ENCODE data around the gene CORO2B.

CORO2B gene, protein sequence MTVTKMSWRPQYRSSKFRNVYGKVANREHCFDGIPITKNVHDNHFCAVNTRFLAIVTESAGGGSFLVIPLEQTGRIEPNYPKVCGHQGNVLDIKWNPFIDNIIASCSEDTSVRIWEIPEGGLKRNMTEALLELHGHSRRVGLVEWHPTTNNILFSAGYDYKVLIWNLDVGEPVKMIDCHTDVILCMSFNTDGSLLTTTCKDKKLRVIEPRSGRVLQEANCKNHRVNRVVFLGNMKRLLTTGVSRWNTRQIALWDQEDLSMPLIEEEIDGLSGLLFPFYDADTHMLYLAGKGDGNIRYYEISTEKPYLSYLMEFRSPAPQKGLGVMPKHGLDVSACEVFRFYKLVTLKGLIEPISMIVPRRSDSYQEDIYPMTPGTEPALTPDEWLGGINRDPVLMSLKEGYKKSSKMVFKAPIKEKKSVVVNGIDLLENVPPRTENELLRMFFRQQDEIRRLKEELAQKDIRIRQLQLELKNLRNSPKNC

DNA sequence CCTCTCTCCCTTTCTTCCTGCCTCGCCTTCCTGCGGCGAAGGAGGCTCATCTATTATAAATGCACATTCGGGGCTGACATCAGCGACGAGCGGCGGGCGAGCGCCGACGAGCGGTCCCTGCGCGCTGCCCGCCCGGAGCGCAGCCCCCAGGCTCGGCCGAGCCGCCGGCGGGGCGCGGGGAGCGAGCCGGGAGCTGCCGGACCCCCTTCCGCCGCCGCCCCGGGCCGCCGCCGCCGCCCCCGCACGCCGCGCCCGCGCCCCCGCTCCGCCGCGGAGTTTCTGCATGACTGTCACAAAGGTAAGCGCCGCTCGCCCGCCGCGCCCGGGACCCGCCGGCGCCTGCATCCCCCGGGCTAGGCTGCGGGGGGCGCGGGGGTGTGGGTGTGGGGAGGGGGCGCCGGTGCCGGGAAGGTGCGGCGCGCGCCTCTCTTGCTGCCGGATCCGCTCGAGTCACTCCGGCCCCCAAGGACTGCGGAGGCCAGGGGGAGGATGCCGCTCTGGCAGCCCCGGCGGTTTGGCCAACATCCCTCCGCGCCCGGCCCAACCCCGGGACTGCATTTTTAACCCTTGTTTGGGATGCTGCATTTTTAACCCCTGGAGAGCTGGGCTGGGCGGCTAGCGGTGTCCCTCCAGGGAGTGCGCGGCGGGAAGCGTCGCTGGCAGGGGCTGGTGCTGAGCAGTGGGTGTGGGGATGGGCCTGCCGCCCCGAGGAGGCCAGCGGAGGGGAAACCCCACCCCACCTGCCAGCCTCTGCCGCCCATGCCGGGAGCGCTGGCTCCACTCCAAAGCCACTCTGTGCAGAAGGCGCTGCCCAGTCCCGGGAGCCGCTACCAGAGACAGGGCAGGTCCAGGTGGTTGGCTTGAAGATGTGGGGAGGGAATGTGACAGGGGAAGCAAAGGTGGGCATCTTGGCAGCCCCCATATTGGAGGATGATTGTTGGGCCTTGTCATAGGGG, at the start of gene CORO2B:
TSS of gene CORO2B (plus strand) at position 14 of the 956 bp plus-strand sequence. CDS start at position 284, 270 bp downstream.
- in situ Hi-C loops (cut with HindIII; ENCODE audit: low sequenced_read_pairs): no loop called here
- H3K4me3 ChIP-seq (ENCODE audit: low read depth, low read length): peak within 1 kb of the TSS; percentile 63
- DNase-seq (ENCODE audit: low read depth): no peak
- TF ChIP-seq, protein P1, sequence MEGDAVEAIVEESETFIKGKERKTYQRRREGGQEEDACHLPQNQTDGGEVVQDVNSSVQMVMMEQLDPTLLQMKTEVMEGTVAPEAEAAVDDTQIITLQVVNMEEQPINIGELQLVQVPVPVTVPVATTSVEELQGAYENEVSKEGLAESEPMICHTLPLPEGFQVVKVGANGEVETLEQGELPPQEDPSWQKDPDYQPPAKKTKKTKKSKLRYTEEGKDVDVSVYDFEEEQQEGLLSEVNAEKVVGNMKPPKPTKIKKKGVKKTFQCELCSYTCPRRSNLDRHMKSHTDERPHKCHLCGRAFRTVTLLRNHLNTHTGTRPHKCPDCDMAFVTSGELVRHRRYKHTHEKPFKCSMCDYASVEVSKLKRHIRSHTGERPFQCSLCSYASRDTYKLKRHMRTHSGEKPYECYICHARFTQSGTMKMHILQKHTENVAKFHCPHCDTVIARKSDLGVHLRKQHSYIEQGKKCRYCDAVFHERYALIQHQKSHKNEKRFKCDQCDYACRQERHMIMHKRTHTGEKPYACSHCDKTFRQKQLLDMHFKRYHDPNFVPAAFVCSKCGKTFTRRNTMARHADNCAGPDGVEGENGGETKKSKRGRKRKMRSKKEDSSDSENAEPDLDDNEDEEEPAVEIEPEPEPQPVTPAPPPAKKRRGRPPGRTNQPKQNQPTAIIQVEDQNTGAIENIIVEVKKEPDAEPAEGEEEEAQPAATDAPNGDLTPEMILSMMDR (IDR thresholded peaks at IDR 0.05; ENCODE audit: low read depth, low read length, missing control alignments): no peak

DNA sequence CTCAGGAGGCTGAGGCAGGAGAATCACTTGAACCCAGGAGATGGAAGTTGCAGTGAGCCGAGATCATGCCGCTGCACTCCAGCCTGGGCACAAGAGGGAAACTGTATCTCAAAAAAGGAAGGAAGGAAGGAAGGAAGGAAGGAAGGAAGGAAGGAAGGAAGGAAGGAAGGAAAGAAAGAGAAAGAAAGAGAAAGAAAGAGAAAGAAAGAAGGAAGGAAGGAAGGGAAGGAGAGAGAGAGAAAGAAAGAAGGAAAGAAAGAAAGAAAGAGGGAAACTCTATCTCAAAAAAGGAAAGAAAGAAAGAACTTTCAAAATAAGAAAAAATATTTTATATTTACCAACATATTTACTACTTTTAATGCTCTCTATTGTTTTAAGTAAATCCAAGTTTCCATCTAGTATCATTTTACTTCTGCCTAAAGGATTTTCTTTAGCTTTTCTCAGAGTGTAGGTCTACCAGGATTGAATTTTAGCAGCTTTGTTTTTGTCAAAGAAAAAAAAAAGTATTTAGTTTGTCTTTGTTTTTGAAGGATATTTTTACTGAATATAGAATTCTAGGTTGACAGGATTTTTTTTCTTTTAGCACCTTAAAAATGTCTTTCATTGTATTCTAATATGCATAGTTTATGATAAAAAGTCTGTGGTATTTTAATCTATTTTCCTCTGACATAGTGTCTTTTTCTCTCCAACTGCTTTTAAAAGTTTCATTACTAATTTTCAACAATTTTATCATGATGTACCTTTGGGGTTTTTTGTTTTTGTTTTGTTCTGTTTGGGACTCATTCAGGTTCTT, 47.2 kb upstream of the CORO2B start:
- DNase-seq (ENCODE audit: low read depth): no peak
- in situ Hi-C loops (cut with HindIII; ENCODE audit: low sequenced_read_pairs): no loop called here
- TF ChIP-seq, protein P1 (IDR thresholded peaks at IDR 0.05; ENCODE audit: low read depth, low read length, missing control alignments): no peak
- no peak overlapping the region for H3K4me3 ChIP-seq (ENCODE audit: low read depth, low read length)

DNA sequence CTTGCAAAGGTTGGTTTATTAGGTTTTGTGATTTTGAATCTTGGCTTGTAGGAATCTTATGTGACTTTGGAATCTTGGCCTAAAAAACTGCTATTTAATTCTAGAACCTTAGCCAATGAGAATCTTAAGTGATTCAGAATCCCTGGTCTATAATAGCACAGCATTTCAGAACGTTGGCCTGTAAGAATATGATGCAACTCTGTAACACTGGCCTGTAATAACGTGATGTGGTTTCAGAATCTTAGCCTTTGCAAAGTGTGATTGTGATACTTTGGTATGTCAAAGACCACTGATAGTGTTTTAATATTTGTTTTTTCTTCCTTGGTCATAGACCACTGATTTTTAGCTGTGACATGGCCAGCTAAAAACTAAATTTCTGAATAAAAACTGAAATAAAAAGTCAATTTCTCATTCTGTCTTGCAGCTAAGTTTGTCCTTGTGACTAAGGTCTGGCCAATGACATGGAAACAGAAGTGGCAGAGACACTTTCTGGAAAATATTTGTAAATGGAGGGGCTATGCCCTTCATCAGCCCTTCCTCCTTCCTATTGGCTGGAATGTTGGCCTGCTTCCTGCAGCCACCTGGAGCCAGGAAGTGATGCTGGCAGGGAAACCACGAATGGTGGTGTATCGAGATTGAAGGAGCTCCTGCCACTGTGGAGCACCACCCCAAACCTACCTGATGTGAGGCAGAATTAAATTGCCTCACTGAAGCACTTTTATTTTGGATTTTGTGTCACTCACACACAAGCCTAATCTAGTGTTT, 42.3 kb upstream of the CORO2B start:
- H3K4me3 ChIP-seq (ENCODE audit: low read depth, low read length): no peak overlapping the region
- in situ Hi-C loops (cut with HindIII; ENCODE audit: low sequenced_read_pairs): loop anchor here (5.0 kb wide), 1 partner anchor 39 kb away; no protein-coding TSS in a partner anchor
- TF ChIP-seq, protein P1 (IDR thresholded peaks at IDR 0.05; ENCODE audit: low read depth, low read length, missing control alignments): no peak
- peak; percentile 83 for DNase-seq (ENCODE audit: low read depth)

DNA sequence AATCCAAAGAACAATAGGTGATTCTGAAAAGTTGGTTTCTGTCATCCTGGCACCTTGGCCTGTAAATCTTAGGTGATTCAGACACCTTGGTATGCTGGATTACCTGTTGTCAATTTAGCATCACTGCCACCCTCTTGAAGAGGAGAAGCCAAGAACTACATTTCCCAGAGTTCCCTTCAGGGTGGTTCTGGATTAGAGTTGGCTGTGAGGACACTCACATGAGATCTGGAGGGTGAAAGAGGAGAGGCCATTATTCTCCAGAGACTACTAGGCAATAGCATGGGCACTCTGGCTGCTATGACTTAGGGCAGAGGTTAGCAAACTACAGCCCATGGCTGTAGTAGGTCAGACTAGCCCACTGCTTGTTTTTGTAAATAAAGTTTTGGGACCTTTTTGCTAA, 41.7 kb upstream of the CORO2B start:
- no peak overlapping the region for H3K4me3 ChIP-seq (ENCODE audit: low read depth, low read length)
- no peak for DNase-seq (ENCODE audit: low read depth)
- in situ Hi-C loops (cut with HindIII; ENCODE audit: low sequenced_read_pairs): loop anchor here (5.0 kb wide), 1 partner anchor 40 kb away; no protein-coding TSS in a partner anchor
- TF ChIP-seq, protein P1 (IDR thresholded peaks at IDR 0.05; ENCODE audit: low read depth, low read length, missing control alignments): no peak

DNA sequence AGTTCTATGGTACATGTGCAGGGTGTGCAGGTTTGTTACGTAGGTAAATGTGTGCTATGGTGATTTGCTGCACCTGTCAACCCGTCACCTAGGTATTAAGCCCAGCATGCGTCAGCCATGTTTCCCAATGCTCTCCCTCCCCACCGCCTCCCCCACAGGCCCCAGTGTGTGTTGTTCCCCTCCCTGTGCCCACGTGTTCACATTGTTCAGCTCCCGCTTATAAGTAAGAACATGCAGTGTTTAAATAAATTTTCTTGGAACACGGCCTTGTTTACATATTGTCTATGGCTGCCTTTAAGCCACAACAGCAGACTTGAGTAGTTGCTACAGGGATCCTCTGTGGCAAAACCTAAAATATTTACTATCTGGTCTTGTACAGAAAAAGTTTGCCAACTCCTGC, 41.3 kb upstream of the CORO2B start:
- in situ Hi-C loops (cut with HindIII; ENCODE audit: low sequenced_read_pairs): loop anchor here (5.0 kb wide), 1 partner anchor 40 kb away; no protein-coding TSS in a partner anchor
- TF ChIP-seq, protein P1 (IDR thresholded peaks at IDR 0.05; ENCODE audit: low read depth, low read length, missing control alignments): no peak
- no peak for DNase-seq (ENCODE audit: low read depth)
- no peak overlapping the region for H3K4me3 ChIP-seq (ENCODE audit: low read depth, low read length)

Data from astrocyte of the cerebellum (primary cell).